ENCODE measurements around the gene SERPINB2.

- TF ChIP-seq SRF (IDR thresholded peaks at IDR 0.05; ENCODE audit: low read depth) (no peak), CBX3 (IDR thresholded peaks at IDR 0.05; ENCODE audit: low read depth) (no peak), MAX (IDR thresholded peaks at IDR 0.05) (no peak), CTCF (IDR thresholded peaks at IDR 0.05 in 2 of 3, conservative IDR thresholded peaks at IDR 0.05 in 1 of 3; ENCODE audit: borderline replicate concordance in 1 of 3, insufficient read depth in 1 of 3, low read depth in 2 of 3, low read length in 2 of 3) (no peak), TCF7L2 (IDR thresholded peaks at IDR 0.05; ENCODE audit: borderline replicate concordance, extremely low read depth, insufficient read depth, insufficient read length) (no peak), YY1 (IDR thresholded peaks at IDR 0.05; ENCODE audit: extremely low read depth, insufficient replicate concordance, low read depth, low read length) (no peak), POLR2A (IDR thresholded peaks at IDR 0.05; ENCODE audit: borderline replicate concordance, extremely low read depth, insufficient read depth, insufficient read length) (no peak), EZH2 (IDR thresholded peaks at IDR 0.05) (no peak), POLR2AphosphoS5 (IDR thresholded peaks at IDR 0.05; ENCODE audit: low read depth, low read length) (no peak), FOSL1 (IDR thresholded peaks at IDR 0.05; ENCODE audit: low read depth) (no peak), REST (IDR thresholded peaks at IDR 0.05; ENCODE audit: low read depth) (no peak), EZH2phosphoT487 (IDR thresholded peaks at IDR 0.05; ENCODE audit: borderline replicate concordance) (no peak), ATF3 (IDR thresholded peaks at IDR 0.05) (no peak)
Observed at GRCh38 chr18:63894106-63894772, 6.7 kb downstream of the SERPINB2 start.
